Ishikawa (cell line): ENCODE measurements around the gene MID2.

Source experiments
- CEBPB ChIP-seq: IDR thresholded peaks from 2 replicates; pipeline ENCODE4 v1.6.1; 2012
- EGR1 ChIP-seq: IDR thresholded peaks from 2 replicates; pipeline ENCODE4 v1.6.1; 2012
- EP300 ChIP-seq: IDR thresholded peaks from 2 replicates; pipeline ENCODE4 v1.6.1; 2012; ENCODE audit warnings: borderline replicate concordance
- NFIC ChIP-seq: IDR thresholded peaks from 2 replicates; pipeline ENCODE4 v1.6.1; 2012
- RAD21 ChIP-seq: IDR thresholded peaks from 2 replicates; pipeline ENCODE4 v1.6.1; 2012; ENCODE audit warnings: low read depth
- TAF1 ChIP-seq: IDR thresholded peaks from 2 replicates; pipeline ENCODE4 v1.6.1; 2012; ENCODE audit warnings: low read depth, mild to moderate bottlenecking
- TCF12 ChIP-seq: IDR thresholded peaks from 2 replicates; pipeline ENCODE4 v1.6.1; 2012; ENCODE audit warnings: low read depth
- TEAD4 ChIP-seq: IDR thresholded peaks from 2 replicates; pipeline ENCODE4 v1.6.1; 2012
- YY1 ChIP-seq: IDR thresholded peaks from 2 replicates; pipeline ENCODE4 v1.6.1; 2012; ENCODE audit warnings: low read depth
- ZBTB7A ChIP-seq: IDR thresholded peaks from 2 replicates; pipeline ENCODE4 v1.6.1; 2012; ENCODE audit warnings: low read depth
- TF ChIP-seq, protein P1 (sequence below): IDR thresholded peaks from 2 replicates; pipeline ENCODE4 v1.6.1; 2012
- TF ChIP-seq, protein P2 (sequence below): IDR thresholded peaks from 2 replicates; pipeline ENCODE4 v1.6.1; 2012; ENCODE audit warnings: low read depth, mild to moderate bottlenecking

DNA sequence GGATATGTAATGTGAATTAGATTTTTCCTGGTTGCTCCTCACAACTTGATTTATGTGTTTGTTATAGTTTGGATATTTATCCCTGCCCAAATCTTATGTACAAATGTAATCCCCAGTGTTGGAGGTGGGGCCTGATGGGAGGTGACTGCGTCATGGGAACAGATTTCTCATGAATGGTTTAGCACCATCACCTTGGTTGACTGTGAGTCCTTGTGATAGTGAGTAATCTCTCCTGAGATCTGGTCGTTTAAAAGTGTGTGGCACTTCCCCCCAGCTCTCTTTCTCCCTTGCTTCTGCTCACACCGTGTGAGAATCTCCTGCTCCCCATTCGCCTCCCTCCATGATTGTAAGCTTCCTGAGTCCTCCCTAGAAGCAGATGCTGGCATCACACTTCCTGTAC, 2.2 kb downstream of the MID2 start:
- no peak for TF ChIP-seq ZBTB7A
- no peak for TF ChIP-seq TEAD4
- TF ChIP-seq, protein P1, sequence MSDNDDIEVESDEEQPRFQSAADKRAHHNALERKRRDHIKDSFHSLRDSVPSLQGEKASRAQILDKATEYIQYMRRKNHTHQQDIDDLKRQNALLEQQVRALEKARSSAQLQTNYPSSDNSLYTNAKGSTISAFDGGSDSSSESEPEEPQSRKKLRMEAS = no peak
- no peak for TF ChIP-seq NFIC
- TF ChIP-seq EP300 = no peak
- TF ChIP-seq TCF12 = no peak
- TF ChIP-seq EGR1 = no peak
- no peak for TF ChIP-seq TAF1
- no peak for TF ChIP-seq YY1
- TF ChIP-seq CEBPB = no peak
- TF ChIP-seq, protein P2, sequence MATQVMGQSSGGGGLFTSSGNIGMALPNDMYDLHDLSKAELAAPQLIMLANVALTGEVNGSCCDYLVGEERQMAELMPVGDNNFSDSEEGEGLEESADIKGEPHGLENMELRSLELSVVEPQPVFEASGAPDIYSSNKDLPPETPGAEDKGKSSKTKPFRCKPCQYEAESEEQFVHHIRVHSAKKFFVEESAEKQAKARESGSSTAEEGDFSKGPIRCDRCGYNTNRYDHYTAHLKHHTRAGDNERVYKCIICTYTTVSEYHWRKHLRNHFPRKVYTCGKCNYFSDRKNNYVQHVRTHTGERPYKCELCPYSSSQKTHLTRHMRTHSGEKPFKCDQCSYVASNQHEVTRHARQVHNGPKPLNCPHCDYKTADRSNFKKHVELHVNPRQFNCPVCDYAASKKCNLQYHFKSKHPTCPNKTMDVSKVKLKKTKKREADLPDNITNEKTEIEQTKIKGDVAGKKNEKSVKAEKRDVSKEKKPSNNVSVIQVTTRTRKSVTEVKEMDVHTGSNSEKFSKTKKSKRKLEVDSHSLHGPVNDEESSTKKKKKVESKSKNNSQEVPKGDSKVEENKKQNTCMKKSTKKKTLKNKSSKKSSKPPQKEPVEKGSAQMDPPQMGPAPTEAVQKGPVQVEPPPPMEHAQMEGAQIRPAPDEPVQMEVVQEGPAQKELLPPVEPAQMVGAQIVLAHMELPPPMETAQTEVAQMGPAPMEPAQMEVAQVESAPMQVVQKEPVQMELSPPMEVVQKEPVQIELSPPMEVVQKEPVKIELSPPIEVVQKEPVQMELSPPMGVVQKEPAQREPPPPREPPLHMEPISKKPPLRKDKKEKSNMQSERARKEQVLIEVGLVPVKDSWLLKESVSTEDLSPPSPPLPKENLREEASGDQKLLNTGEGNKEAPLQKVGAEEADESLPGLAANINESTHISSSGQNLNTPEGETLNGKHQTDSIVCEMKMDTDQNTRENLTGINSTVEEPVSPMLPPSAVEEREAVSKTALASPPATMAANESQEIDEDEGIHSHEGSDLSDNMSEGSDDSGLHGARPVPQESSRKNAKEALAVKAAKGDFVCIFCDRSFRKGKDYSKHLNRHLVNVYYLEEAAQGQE = no peak
- TF ChIP-seq RAD21 = no peak
